Middle frontal gyrus (tissue), 1 donor: ENCODE results near the gene AAGAB.

ENCODE experiments used
- DNase-seq: peaks from one replicate; pipeline ENCODE4 v3.0.0-alpha.2; 2015; ENCODE audit warnings: low spot score; ENCODE audit errors: extremely low spot score

The AAGAB gene

DNA sequence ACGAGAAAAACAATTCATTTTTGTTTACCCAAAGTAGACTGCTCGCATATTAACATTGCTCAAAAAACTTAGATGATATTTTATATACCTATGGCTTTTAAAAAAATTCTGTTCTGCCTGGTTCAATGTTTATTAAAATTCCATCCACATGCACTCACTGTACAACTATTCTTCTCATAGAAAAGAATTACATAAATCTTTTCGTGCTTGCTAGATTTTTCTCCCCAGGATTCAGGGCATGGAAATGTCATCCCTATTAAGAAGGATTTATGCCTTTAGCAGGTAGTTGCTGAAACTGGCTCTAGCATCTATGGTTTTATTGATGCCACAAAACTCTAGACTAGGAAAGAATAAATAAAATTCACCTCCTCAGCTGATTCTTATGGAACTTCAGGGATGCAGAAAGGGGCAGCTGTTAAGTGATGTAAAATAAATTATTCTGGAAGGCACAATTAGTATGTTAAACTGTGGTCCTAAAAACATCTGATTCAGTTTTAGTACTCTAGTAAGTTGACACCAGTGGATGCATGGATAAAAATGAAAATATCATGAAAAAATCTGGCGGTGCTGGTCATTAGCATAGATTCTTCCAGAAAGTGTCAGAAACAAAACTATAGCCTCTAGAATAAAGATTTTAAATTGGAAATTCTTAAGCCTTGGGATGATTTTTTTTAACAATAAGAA lies 41.6 kb downstream of the AAGAB start:
- no peak for DNase-seq

DNA sequence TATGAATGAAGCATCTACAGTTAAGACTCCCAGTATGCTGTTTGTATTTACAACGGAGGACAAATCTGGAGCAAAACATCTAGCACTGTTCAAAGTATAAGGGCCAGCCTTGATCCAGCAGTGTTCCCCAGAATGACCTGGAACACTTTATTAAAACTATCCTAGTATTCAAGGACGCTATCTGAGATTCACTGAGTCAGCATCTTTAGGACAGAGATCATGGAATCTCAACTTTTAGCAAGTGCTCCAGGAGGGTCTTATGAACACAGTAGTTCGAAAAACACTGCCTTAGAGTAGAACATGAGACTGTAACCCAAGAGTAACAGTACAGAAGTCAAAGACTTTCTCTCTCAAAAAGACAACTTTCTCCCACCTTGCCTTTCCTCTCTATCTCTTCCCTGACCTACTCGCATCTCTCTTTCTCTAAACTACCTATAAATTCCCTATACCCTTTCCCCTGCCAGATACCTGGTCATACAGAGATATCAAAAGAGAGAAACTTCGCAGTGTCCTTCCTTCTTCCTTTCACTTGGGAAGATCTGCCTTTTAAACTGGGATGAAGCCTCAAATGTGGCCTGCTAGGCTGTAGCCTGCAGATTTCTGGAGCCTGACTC lies 43.8 kb downstream of the AAGAB start:
- DNase-seq = no peak

DNA sequence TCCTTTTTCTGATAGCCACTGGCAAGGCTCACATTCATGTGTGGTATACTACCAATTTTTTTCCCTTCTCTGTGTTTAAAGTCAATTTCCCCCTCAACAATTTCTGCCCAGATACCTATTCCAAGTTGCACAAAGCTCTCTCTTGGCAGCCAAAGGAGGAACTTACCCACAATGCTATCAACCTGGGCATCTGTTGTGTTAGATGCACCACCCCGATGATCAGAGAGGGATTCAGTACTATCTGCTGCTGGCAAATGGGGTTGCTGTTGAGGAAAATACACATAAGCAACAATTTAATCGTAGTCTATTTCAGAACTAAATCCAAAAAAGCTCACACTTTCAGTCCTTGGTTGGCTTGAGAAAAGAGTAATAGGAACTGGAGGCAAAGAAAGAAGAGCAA lies 46.1 kb downstream of the AAGAB start:
- no peak for DNase-seq

DNA sequence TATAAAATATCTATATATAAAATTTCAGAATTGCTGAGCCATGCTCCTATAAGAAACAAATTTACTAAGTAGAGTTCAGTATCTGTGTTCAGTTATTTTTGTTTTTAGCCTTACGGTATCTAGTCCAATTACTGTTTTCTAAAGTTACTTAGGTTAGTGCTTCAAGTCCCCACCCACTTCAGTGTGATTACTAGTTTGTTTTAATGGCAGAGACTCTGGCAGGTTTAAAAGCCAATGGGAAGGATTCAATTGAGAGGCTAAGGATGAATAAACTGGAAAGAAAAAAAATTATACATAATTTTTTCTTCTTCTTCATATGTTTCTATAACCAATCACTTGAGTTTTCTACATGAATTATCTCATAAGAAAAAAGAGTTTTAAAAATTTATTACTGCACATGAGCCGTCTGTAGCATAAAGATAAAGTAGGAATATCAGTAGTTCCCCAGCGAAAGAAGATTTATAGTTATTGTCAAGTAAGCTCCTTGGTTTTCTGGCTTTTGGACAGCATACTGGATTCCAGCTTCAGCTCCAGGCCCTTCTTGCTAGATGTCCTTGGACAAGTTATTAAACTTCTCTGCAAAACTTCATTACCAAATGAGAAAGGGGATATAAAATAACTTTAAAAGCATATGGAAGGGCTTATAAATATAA lies 46.8 kb downstream of the AAGAB start:
- DNase-seq = no peak

DNA sequence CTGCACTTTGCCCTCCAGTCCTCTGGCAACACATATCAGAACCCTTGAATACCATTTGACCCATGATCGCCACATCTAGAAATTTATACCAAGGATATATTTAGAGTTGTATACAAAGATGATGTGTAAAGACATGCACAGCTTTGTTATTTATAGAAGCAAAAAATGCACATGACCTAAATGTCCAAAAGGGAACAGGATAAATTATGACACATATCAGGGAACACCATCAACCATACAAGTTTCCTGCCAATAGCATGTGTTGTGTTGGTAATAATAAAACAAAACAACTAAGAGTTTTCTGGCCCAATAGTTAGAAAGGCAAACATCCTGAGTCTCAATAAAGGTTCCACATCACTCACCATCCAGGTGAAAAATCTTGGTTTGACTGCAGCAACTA lies 51.5 kb downstream of the AAGAB start:
- no peak for DNase-seq

DNA sequence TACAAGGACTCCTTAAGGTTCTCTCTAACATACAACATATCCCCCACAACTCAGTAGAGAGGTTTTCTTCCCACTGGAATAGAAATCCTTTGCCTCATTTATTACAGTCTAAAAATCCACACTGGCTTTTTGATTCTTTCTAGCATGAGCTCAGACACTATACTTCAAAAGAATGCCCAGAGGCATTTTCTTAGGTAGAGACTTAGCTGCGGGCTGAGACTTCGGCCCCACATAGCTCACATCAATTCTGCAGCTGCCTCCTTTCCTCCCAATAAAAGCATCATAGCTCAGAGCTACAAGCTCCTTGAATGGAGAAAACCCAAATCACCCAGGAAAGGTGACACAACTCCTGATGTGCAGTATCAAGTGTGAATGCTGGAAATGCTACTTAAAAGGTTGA lies 52.4 kb downstream of the AAGAB start:
- no peak for DNase-seq

DNA sequence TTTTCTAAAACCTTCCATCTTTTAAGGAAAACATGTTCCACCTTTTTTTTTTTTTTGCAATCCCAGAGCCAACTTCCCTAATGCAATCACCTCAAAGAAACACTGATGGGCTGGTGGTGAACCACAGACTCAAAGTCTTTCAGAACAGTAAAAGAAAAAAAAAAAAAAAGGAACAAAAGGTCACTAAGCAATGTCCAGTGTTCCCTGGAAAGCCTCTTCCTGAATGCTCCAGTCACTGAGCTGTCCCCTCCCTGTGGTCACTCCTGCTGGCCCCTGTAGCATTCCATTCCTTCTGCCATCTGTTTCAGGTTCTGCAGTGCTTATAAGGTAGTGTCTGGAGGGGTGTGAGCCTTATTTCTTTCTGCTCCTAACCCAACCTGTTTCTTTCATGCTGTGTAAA lies 53.3 kb downstream of the AAGAB start:
- no peak for DNase-seq

DNA sequence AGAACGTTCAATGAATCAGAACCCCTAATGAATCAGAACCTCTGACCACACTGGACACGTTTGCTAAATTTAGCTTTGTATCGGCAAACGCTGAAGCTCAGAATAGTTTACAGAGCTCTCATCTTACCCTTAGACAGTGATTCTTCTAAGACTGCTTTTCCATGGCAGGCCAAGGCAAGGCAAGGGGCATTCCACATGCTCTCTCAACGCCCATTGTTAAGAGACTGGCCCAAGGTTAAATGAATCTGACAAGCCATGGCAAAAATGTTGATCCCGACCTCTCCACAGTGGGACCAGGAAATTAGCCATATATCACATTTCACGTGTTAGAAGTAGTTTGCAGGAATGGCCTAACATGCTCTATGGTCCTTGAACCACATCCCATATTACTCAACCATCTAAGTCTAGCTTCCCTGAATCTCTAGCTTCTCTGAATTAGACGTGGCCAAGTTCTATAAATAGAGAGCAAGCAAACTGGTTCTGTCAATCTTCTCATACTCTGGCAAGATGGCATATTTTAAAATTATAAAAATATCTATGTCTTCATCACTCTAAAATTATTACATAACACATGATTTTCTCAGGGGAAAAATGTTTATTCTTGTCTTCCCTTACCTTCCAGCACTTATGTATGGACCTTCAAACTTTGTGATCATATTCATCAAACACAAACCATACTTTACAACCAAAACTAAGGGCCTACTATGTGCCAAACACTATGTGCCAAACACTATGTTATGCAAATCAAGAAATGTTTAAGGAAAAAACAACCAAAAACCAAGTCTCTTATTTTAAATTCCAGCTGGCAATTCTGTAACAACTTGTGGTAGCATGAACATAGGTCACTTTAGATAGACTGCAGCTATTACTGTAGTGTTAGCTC lies 54.3 kb downstream of the AAGAB start:
- no peak for DNase-seq

DNA sequence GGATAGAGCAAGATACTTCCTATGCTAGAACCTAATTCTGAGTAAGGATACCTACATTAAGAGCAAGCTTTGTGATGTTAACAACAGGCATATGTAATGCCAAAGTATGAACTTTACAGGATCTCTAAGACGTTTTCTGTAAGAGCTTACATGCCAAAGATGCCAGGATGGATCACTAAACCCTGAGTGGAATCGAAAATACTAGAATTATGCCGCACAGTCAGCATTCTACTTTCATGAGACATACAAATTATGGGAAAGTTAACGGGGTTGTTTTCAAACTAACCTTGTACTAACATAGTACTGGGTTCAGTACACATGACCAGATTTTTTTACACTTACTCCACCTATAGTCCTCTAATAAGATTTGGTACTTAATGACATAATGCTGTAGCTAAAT lies 55.1 kb downstream of the AAGAB start:
- DNase-seq = no peak

DNA sequence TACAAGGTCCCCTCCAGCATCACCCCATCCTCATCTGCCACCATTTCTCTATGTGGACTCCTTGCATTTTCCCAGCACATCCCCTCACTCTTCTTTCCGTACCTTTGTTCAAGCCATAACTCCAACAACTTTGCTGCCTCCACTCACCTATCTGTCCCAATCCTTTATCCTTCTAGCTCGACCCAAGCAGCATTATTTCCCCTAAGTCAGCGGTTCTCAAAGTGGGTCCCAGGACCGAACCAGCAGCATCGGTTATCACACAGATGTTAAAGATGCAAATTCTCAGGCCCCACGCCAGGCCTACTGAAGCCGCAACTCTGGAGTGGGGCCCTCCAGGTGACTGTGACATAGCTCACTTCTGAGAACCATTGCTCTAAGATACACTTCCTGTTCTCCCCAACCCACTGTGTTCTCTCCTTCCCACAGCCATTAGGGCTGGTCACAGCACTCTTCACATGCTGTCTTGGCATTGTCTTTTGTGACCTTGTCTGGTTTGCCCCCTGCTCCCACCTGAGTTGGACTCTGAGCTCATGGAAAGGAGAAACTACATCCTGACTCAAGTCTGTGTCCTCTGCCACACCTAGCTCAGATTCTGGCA lies 56.2 kb downstream of the AAGAB start:
- no peak for DNase-seq

DNA sequence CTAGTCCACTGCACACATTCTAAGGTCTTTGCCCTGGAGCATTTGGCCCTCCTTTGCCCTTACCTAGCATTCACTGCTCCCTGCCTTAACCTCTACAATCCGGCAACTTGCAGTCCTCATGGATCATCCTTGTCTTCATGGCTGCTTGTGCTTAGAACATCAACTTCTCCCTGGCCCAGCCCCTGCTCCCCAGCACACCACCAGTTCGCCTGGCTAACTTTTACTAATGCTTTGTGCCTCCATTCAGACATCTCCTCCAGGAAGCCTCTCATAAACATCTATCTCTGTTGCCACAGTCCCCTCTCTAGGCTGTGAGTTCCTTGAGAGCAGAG lies 57.1 kb downstream of the AAGAB start:
- no peak for DNase-seq

DNA sequence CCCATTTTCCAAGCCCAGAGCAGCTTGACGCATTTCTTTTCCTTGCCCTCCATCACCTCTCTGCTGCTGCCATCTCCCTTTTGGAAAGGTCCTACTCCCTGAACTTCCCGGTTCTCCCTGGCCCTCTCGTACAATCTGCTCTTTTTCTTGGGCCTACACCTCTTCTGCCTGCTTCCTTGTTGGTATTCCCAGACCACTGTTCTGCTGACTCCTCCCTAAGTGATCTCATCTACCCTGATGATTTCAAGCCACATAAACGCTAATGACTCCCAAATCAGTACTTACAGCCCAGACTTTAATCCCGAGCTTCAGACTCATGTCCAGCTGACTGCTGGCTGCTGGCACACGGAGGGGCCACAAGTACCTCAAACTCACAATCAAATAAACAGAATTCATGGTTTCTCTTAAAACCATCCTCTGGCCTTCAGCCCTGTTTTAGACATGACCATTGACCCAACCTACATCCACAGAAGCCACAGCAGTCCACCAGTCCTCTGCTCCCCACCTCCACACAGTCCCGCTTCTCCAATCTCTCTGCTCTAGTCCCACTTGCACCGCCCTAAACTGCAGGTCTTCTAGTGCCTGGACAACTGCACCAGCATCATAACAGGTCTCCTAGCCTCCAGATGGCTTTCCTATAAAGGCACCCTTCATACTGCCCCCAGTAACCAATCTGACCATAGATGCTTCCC lies 57.6 kb downstream of the AAGAB start:
- DNase-seq = no peak

DNA sequence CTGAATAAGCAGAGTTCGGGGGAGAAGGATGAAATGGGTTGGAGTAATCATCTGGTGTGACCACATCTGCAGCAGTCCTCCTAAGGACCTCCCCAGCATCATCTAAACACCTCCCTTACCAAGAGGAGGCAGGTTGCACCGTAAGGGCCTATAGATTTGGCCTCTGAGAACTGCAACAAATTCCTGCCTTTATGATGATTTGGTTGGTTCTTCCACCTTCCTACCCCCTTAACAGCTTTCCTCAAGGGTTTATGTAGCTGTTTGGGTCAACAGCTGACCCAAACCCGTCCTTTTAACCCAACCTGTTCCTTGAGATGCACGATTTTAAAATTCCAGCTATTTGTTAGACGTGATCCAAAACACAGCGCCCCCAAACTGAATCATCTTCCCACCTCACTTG lies 58.2 kb downstream of the AAGAB start:
- no peak for DNase-seq

DNA sequence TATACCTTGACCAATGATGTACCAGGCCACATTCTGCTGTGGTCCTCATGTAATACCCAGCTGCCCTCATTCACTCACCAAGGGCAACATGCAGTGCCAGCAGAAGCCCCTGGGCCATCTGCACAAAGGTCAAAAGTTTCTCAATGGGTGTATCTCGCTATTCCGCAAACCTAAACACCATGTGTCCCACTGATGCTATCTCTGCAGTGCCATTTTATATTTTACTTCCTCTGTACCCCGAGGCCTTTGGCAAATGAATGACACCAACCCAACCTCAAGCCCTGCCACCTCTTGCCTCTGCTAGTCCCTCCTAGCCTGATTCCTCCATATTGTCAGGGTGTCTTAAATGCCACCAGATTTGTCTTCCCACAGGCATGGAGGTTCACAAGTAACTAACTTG lies 59.2 kb downstream of the AAGAB start:
- DNase-seq = no peak

DNA sequence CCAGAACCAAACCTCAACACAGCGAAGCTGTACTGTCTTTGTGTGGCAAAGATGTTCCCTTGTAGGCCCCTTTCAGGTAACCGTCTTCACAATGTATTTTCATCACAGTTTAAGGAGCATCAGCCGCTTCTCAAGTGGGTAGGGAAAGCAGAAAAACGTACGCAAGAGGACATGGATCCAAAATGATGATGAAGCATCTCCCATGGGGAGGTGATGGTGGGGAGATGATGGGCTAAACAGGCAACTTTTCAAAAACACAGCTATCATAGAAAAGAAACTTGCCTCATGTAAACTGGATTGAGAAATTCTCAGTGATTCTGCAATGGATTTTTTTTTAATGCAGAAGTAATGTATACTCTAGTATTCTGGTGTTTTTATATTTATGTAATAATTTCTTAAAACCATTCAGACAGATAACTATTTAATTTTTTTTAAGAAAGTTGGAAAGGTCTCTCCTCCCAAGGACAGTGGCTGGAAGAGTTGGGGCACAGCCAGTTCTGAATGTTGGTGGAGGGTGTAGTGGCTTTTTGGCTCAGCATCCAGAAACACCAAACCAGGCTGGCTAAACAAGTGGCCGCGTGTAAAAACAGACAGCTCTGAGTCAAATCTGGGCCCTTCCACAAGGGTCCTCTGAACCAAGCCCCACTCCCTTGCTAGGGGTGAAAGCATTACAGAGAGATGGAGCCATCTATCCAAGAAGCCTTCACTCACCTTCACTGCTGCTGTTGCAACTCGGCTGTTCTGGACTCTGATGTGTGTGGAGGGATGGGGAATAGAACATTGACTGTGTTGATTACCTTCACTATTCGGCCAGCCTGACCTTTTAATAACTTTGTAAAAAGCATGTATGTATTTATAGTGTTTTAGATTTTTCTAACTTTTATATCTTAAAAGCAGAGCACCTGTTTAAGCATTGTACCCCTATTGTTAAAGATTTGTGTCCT lies 60.0 kb downstream of the AAGAB start:
- DNase-seq = no peak

DNA sequence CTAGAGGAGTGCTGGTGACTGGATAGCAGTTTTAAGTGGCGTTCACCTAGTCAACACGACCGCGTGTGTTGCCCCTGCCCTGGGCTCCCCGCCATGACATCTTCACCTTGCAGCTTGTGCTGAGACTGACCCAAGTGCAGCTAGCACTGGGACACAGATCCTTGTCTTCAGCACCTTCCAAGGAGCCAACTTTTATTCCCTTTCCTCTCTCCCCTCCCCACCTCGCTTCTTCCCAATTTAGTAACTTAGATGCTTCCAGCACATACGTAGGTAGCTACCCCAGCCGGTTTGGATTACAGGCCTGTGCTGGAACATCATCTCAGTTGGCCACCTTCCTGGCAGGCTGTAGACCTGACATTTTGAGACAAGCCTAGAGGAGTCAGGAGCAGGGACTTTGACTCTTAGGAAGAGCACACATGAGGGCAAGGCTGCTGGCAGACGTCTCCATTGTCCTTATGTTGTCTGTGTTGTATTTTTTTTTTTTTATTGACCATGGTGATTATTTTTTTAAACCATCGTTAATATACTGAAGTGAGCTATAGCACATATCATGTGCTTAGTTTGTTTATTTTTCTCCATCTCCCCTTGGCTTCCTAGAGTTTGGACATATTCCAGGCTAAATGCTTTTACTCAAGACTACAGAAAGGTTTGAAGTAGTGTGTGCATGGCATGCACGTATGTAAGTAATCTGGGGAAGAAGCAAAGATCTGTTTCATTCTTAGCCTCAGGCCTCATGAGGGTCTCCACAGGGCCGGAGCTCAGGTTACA lies 61.1 kb downstream of the AAGAB start:
- DNase-seq = no peak

DNA sequence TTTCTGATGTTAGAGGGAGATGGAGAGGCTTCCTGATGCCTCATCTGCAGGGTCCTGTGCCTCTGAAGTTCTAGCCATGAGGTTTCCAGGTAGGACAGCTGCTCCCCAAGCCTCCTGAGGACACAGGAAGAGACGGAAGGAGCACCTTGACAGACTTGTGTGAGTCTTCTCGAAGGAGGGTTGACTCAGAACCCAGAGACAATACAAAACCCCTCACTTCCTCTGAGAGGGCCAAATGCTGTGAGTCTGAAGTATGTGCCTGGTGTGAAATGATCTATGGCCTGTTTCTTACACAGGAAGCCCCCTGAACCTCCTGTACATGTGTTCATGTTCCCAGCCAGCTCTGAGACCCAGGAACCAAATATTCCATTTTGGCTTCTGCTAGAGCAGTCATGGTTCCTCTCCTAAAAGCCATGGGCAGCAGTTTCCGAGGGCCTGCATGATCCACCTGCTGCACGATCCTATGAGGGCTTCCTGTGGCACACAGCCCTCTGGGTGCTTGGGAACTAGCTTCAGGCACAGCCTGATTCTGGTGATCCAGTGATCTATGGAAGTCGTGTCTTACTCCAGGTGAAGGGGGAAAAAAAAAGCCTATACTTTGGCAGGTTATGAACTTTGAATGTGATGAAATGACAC lies 62.2 kb downstream of the AAGAB start:
- DNase-seq = no peak

DNA sequence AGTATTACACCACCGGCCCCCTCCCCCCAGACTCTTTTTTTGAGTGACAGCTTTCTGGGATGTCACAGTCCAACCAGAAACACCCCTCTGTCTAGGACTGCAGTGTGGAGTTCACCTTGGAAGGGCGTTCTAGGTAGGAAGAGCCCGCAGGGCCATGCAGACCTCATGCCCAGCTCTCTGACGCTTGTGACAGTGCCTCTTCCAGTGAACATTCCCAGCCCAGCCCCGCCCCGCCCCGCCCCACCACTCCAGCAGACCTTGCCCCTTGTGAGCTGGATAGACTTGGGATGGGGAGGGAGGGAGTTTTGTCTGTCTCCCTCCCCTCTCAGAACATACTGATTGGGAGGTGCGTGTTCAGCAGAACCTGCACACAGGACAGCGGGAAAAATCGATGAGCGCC lies 63.6 kb downstream of the AAGAB start:
- no peak for DNase-seq

DNA sequence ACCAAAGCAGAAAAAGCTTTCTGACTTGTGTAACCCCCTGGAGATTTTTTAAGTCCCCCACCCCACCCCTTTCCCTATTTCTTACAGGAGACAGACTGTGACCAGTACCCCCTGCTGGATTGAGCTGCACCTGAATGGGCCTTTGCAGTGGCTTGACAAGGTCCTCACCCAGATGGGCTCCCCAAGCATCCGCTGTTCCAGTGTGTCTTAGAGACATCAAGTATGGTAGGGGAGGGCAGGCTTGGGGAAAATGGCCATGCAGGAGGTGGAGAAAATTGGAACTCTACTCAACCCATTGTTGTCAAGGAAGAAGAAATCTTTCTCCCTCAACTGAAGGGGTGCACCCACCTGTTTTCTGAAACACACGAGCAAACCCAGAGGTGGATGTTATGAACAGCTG lies 64.1 kb downstream of the AAGAB start:
- DNase-seq = no peak
